Measurements from ENCODE around the gene DNPH1.

Gene DNPH1

DNA sequence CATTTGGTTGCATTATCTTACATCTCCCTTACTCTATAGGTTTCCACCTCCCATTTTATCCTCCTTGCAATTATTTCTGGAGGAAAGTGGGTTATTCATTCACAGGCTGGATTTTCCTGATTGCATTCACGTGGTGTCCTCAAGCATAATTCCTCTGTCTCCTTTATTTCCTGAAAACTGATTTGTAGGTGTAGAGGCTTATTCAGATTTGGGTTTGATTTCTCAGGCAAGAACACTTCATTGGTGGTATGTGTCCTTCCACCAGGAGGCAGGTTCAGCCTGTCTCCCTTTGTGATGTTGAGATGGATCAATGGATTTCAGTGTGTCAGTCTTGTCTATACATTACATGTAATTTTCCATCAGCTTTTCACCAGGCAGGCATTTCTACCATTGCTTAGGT lies 17.3 kb downstream of the DNPH1 start:
- DNase-seq, result no peak

DNA sequence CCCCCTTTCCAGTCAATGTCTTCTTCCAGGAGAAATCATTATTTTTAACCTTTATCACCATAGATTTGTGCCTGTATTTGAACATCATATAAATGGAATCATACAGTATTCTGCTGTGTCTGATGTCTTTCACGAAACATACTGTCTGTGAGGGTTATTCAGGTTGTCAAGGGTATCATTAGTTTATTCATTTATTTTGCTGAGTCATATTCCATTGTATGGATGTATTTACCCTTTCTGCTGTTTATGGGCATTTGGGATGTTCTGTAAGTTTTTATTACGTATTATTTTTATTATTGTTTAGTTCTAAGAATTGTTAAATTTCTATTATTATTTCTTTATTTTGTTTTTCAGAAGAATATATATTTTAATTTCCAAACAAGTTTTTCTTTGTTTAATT lies 22.0 kb downstream of the DNPH1 start:
- DNase-seq, result no peak

DNA sequence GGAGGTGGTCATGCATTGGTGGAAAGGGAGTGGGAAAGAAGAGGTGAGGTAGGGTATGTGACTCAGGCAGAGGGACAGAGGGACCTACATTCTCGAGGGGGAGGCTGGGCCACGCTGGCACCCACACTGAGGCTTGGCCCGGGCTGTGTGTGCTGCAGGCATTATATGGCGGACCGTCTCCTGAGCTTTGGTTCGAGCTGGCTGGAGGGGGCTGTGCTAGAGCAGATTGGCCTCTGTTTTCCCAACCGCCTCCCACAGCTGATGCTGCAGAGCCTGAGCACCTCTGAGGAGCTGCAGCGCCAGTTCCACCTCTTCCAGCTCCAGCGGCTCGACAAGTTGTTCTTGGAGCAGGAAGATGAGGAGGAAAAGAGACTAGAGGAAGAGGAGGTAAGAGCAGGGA lies 23.4 kb downstream of the DNPH1 start:
- no peak for DNase-seq

DNA sequence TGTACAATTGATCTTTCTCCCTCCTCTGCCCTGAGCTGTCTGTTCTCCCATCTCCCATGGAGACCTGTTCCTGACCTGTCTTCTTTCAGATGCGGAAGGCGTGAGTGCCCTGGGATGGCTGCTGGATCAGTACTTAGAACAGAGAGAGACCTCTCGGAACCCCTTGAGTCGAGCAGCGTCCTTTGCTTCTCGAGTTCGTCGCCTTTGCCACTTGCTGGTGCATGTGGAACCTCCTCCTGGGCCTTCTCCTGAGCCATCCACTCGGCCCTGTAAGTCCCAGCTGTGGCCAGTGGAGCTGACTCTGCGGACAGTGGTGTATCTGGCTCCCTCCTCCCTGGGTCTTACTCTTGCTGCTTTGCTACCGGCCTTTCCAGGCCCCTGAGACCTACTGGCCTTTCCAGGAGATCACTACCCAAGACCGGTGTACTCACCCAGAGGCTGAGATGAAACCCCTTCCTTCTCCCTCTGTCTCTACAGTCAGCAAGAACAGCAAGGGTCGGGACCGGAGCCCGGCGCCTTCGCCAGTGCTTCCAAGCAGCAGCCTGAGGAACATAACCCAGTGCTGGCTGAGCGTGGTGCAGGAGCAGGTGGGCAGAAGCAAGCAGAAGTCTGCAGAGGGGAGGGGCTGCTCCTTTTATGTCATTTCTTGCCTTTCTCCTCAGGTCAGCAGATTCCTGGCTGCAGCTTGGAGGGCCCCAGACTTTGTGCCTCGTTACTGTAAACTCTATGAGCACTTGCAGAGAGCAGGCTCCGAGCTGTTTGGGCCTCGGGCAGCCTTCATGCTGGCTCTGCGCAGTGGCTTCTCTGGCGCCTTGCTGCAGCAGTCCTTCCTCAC lies 24.8 kb downstream of the DNPH1 start:
- DNase-seq, result no peak

DNA sequence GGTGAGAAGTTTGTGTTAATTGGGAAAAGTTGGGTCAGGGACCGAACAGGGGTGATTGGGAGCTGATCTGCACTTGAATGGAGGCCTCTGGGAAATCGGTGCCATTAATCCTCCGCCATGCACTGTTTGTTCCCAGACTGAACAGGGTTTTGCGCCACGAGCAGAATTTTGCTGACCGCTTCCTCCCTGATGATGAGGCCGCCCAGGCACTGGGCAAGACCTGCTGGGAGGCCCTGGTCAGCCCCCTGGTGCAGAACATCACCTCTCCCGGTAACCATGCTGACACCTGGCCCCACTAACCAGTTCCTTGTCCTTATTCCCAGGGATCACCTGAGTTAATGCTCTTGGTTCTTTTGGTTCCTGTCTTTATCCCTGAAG lies 25.6 kb downstream of the DNPH1 start:
- DNase-seq, result no peak

DNA sequence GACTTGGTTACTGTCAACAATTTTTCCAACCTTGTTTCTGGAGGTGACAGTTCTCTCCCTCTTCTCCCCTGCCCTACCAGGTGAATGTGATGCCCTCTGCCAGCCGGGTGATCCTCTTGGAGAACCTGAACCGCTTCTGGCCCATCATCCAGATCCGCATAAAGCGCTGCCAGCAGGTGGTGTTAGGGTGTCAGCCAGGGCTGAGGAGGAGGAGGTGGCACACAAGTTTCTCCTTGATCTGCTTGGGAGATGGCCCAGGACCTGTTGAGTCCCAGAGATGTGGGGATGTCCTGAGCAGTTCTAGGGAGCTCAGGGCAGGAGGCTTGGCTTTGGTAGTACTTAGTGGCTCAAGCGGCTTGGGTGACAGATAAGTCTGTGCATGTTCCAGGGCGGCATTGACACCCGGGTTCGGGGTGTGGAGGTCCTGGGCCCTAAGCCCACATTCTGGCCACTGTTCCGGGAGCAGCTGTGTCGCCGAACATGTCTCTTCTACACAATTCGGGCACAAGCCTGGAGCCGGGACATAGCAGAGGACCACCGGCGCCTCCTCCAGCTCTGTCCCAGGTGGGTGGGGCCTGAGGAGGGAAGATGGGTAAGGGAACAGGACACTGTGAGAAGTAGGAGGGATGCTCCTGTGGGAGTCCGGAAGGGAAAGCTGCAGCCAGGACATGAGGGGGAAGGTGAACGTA lies 26.1 kb downstream of the DNPH1 start:
- DNase-seq, result no peak

DNA sequence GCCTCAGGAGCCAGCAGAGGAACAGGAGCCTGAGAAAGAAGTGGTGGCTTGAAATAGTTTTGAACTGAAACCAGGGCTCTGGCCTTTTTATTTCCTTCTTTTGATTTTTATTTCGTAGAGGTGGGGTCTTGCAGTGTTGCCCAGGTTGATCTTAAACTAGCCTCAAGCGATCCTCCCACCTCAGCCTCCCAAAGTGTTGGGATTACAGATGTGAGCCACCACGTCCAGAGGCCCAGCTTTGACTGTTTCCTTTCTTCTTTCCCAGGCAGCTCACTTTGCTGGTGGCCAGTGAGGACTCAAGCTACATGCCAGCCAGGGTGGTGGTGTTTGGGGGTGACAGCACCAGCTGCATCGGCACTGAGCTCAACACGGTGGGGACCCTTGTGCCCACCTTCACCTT lies 26.8 kb downstream of the DNPH1 start:
- no peak for DNase-seq

DNA sequence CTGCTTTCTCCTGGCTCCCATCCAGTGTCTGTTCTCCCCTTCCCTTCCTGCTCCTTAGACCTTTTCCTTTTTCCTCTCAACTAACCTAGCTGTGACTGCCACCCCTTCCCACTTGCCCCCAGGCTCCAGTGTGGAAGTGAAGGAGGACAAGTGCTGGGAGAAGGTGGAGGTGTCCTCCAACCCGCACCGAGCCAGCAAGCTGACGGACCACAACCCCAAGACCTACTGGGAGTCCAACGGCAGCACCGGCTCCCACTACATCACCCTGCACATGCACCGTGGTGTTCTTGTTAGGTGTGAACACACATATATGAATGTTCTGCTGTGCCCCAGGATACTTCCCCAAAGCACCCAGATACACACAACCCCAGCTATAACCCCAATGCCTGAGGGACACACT lies 28.7 kb downstream of the DNPH1 start:
- no peak for DNase-seq

DNA sequence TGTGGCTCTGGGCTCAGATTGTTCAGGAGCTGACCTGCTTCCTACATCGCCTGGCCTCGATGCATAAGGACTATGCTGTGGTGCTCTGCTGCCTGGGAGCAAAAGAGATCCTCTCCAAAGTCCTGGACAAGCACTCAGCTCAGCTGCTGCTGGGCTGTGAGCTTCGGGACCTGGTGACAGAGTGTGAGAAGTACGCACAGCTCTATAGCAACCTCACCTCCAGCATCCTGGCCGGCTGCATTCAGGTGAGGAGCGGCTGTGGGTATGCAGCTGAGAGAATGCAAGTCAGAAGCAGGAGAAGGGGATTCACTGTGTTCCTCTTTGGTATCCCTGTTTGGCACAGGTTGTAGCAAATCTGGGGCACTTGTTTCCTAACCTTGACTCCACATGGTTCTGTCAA lies 29.4 kb downstream of the DNPH1 start:
- DNase-seq, result no peak

DNA sequence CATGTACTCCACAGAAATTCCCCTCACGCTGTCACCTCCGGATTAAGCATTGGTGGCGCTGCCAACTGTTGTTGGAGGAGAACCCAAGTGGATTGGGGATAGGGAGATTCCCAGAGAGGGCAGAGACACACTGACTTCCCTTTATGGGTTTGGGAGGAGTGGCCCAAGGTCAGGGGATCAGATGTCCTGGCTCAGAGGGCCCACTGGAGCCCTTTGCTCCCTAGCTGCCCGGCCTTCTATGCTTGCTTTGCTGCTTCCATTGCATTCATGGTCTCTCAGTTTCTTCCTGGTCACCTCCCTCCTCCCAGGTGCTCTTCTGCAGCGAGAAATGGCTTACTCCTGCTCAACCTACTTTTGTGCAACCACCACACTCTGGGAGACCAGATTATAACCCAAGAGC lies 32.9 kb downstream of the DNPH1 start:
- DNase-seq, result no peak

DNA sequence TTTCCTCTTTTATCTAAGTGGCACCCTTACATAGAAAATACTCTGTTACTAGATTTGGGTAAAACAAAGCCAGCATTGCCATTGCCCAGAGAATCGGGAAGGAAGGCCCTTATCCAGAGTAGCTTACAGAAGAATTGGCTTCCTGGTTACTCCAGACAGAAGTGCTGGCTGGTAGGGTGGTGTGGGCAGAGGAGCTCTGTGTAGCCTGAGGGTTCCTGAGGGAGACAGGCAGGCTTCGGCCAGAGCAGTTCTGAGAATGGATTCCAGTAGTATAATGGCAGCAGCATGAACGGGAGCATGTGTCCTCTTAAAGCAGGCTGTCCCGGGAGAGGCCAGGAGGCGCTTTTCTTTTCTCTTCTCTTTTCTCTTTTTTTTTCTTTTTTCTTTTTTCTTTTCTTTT lies 35.4 kb downstream of the DNPH1 start:
- no peak for DNase-seq

DNA sequence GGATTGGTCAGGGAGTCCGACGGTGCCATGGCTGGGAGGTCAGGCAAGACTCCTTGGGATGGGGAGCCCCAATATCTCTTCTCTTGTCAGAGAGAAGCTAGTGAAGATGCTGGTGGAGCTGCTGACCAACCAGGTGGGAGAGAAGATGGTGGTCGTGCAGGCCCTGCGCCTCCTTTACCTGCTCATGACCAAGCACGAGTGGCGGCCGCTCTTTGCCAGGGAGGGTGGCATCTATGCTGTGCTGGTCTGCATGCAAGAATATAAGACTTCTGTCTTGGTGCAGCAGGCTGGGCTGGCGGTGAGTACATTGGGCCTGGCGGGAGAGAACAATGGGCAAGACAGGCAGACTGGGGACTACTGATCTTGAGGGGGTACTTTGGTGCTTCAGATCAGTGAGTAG lies 36.4 kb downstream of the DNPH1 start:
- no peak for DNase-seq

DNA sequence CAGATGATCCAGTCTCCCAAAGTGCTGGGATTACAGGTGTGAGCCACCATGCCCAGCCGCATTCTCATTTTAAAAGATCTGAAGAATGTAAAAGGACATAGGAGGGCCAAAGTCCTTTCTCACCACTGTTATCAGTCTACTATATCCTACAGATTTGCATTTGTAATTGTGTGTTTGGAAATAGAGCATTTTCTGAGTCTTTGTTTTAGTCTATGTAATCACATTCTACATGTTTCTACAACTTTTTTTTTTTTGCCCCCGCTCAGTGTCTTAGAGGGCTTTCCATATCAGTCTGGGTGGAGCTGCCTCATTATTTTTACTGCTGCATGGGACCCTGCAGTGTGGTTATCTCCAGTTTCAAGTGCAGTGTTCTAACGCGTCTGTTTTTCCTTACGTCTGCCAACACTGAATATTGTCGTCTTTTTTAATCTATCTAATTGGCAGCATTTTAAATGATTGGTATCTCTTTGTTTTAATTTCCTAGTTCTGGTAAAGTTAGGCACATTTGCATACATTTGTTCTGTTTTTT lies 39.4 kb downstream of the DNPH1 start:
- DNase-seq, result no peak

DNA sequence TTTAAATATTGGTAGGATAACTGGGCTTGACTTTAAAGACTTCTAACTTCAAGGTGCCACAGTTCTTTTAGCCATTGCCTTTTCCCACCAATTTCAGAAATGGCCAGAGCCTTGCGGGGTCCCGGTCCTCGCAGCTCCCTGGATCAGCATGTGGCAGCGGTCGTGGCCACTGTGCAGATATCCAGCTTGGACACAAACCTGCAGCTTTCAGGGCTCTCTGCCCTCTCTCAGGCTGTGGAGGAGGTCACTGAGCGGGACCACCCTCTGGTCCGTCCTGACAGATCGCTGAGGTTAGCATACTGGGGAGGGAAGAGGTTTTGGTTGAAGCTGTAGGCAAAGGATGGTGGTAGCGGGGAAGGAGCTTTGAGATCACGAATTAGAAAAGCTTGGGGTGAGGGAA lies 40.9 kb downstream of the DNPH1 start:
- no peak for DNase-seq

DNA sequence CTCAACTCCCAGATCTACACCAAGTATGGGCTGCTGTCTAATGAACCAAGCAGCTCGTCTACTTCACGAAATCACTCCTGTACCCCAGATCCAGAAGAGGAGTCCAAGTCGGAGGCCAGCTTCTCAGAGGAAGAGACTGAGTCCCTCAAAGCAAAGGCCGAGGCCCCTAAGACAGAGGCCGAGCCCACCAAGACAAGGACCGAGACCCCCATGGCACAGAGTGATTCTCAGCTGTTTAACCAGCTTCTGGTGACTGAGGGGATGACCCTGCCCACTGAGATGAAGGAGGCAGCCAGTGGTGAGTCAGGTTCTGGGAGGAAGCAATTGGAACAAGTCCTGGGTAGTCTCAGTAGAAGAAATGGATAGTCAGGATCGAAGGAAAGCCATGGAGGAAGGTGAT lies 41.5 kb downstream of the DNPH1 start:
- no peak for DNase-seq

DNA sequence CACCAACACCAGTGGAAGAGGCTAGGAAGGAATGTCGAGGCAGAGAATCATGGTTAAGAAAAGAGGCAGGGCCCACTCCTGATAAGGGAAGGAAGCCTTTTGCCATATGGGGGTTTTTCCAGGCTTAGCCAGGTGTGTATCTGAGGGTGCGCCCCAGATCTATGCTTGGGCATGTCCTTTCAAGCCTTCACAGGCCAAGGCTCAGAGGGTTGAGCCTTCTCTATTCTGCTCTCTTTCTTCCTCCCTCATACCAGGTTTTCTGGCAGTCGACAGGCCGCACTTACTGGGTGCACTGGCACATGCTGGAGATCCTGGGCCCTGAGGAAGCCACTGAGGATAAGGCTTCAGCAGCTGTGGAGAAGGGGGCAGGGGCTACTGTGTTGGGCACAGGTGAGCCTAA lies 42.6 kb downstream of the DNPH1 start:
- DNase-seq, result no peak

DNA sequence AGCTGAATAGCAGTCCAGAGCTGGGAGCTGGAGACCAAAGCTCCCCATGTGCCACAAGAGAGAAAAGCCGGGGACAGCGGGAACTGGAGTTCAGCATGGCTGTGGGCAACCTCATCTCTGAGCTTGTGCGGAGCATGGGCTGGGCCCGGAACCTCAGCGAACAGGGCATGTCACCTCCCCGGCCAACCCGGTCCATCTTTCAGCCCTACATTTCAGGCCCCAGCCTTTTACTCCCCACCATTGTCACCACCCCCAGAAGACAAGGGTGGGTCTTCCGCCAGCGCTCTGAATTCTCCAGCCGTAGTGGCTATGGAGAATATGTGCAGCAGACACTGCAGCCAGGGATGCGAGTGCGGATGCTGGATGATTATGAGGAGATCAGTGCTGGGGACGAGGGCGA lies 43.3 kb downstream of the DNPH1 start:
- no peak for DNase-seq

DNA sequence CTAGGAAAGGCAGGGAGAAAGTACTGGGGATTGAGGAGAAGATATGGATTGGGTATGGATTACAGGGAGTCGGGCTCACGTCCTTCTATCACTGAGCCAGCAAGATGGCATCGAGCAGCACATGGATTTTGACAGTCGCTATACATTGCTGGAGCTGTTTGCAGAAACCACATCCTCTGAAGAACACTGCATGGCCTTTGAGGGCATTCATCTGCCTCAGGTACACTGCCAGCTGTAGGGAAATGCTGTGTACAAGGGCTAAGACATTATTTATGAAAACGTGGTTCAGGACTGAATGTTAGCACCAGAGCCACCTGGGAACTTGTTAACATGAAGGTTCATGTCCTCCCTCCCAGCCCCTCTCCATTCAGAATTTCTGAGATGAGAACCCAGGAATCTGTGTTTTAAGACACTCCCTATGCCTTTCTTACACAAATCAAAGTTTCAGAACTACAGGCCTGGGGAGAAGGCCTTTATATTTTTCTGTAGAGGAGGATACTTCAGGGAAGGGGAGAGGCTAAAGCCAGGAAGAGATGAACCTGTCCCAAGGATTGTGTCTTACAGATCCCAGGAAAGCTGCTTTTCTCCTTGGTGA lies 43.8 kb downstream of the DNPH1 start:
- no peak for DNase-seq

DNA sequence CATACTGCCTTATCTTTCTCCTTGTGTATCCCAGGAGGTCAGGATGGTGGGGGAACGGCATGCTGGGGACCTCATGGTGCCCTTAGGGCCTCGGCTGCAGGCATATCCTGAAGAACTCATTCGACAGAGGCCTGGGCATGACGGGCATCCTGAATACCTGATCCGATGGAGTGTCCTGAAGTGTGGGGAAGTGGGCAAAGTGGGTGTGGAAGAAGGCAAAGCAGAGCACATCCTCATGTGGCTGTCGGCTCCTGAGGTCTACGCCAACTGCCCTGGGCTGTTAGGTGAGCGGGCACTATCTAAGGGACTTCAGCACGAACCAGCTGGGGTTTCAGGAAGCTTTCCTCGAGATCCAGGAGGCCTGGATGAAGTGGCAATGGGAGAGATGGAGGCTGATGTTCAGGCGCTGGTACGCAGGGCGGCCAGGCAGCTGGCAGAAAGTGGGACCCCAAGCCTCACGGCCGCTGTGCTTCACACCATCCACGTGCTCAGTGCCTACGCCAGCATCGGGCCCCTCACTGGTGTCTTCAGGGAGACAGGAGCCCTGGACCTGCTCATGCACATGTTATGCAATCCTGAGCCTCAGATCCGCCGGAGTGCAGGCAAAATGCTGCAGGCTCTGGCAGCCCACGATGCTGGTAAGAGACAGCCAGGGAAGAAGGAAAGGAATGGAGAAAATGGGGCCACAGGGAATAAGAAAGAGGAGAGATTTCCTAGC lies 44.9 kb downstream of the DNPH1 start:
- no peak for DNase-seq

DNA sequence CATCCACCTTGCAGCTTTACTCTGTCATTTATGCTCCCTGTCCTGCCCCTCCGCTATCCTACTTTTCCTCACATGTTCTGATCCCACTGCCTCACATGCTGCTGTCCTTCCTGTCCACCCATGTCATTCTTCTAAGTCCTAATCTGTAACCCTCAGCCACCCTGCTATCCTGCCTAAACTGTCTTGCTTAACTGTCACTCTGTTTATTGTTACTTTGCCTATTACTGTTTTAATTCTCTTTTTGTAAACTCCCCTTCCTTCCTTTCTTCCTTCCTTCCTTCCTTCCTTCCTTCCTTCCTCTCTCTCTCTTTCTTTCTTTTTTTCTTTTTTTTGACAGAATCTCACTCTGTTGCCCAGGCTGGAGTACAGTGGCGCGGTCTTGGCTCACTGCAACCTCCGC lies 45.8 kb downstream of the DNPH1 start:
- no peak for DNase-seq

DNA sequence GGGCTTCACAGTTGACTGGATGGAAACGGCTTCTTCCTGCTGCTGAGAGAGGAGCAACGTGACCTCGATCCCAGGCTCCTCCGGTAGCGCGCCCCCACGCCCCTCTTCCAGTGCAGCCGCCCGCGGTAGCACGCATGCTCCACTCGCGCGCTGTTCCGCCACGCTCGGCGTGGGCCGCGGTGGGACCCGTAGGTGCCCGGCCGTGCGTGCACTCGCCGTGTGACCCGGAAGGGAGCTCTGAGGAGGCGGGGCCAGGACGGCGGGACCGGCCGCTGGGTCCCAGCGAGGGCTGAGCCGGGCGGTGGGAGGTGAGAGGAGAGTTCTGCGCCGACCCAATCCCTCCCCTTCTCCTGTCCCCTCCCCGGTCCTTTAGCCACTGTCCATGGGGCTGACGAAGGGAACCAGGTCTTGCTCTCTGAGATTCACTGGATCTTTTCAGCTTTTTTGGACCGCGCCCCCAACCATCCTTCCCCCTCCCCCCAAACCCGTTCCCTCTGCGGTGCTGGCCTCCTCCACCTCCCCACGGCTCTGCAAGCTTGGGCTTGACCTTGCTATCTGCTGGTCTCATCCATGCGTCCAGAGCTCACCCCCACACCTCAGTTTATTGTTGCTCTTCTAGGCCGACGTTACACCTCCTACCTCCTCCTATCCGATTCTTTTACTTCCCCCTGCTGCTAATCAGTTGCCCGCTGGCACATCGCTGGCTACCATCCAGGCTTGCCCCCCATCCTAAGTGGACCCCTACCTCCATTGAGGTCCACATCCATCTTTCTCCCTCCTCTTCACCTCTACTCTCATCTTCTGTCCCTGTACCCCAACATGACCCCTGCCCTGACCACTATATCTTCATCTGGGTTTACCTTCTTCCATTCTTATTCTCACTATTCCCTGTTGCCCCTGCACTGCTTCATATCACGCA lies 47.1 kb downstream of the DNPH1 start, which contains the start of gene CUL9:
Gene CUL9, plus strand, starts transcription at position 255 of the 919 bp plus-strand sequence. CDS start 2,115 bp downstream, outside the sequence.
- DNase-seq, result peak; percentile 52

DNA sequence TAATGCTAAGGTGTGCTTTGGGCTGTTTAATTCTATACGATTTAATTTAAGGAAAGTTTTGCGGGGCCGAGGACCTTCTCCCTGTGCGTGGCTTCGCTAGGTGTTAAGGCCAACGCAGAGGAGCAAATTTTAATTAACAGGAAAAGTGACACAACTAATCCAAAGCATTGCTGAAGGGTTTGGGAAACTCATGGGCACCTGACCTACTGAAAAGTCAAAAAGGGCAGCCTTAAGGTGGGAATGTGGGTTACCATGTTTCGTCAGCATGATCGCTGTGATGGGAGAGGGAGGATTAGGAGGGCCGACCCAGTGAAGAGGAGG lies 47.7 kb downstream of the DNPH1 start:
- no peak for DNase-seq

All from fibroblast of skin of right quadriceps (primary cell).